GM23338 (cell line): Measurements from ENCODE around the gene LRRC27.

Experiments
- CREB1 ChIP-seq: fragments of 250-450 bp; sonication (Bioruptor Pico); IDR thresholded peaks from 2 replicates; pipeline ENCODE4 v1.5.0; 2020; ENCODE audit warnings: low read depth, mild to moderate bottlenecking, moderate library complexity
- EZH2 ChIP-seq: fragments of 200-600 bp; sonication (generic); IDR thresholded peaks from one replicate; pipeline ENCODE4 v1.8.0; 2017; ENCODE audit warnings: antibody characterized with exemption, mild to moderate bottlenecking, low read depth; ENCODE audit not compliant: unreplicated experiment
- EZH2phosphoT487 ChIP-seq: fragments of 200-600 bp; sonication (generic); IDR thresholded peaks from one replicate; pipeline ENCODE4 v1.8.1; 2018; ENCODE audit warnings: antibody characterized with exemption; ENCODE audit not compliant: unreplicated experiment
- POLR2AphosphoS5 ChIP-seq: IDR thresholded peaks from 2 replicates; pipeline ENCODE4 v1.6.1; 2016; ENCODE audit warnings: antibody characterized with exemption, low read depth
- REST ChIP-seq: IDR thresholded peaks from one replicate; pipeline ENCODE4 v1.6.1; 2018; ENCODE audit warnings: antibody characterized with exemption; ENCODE audit not compliant: unreplicated experiment
- STAT1 ChIP-seq: IDR thresholded peaks from one replicate; pipeline ENCODE4 v1.6.1; 2016; ENCODE audit warnings: antibody characterized with exemption; ENCODE audit not compliant: unreplicated experiment
- TF ChIP-seq, protein P1 (sequence below), 2 experiments: fragments of 200-600 bp in 1 of 2; sonication (generic) in 1 of 2; conservative IDR thresholded peaks; 2 replicates each; pipeline versions ENCODE4 v1.5.1 to v1.6.1; 2016 to 2017; ENCODE audit warnings: antibody characterized with exemption in 2 of 2, low read depth in 2 of 2, mild to moderate bottlenecking in 2 of 2, moderate library complexity in 1 of 2

- TF ChIP-seq, protein P1, sequence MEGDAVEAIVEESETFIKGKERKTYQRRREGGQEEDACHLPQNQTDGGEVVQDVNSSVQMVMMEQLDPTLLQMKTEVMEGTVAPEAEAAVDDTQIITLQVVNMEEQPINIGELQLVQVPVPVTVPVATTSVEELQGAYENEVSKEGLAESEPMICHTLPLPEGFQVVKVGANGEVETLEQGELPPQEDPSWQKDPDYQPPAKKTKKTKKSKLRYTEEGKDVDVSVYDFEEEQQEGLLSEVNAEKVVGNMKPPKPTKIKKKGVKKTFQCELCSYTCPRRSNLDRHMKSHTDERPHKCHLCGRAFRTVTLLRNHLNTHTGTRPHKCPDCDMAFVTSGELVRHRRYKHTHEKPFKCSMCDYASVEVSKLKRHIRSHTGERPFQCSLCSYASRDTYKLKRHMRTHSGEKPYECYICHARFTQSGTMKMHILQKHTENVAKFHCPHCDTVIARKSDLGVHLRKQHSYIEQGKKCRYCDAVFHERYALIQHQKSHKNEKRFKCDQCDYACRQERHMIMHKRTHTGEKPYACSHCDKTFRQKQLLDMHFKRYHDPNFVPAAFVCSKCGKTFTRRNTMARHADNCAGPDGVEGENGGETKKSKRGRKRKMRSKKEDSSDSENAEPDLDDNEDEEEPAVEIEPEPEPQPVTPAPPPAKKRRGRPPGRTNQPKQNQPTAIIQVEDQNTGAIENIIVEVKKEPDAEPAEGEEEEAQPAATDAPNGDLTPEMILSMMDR (conservative IDR thresholded peaks at IDR 0.05; ENCODE audit: low read depth in 2 of 2): no peak
- TF ChIP-seq CREB1 (CRISPR knock-in tag): no peak
- TF ChIP-seq EZH2: no peak
- no peak for TF ChIP-seq STAT1
- no peak for TF ChIP-seq POLR2AphosphoS5
- no peak for TF ChIP-seq EZH2phosphoT487
- no peak for TF ChIP-seq REST
Observed at GRCh38 chr10:132354356-132355094, 22.5 kb downstream of the LRRC27 start.
